ENCODE results near the gene SLC16A14. TPM values are rescaled to one million over a fixed set of nuclear protein-coding genes. Genes with fewer than 3 reads are reported as not detected.

The SLC16A14 gene
- total RNA-seq, 1 donor from 2014 or later: 2.2 TPM

GRCh38 chr2:230012267-230012884, 56.3 kb downstream of the SLC16A14 start:
- H3K4me3 ChIP-seq: no peak overlapping the region
- no peaks in the 10 kb centered on the region for H3K9me3 ChIP-seq
- H3K27ac ChIP-seq: no peak overlapping the region
- H3K4me1 ChIP-seq: peaks cover 8% of the 10 kb centered on the region
- no peaks in the 10 kb centered on the region for H3K36me3 ChIP-seq
- H3K27me3 ChIP-seq (ENCODE audit: low read depth): no peaks in the 10 kb centered on the region
- intact Hi-C loops (cut with DNase I): no loop called here
- DNase-seq: no peak
- TF ChIP-seq, protein P1, sequence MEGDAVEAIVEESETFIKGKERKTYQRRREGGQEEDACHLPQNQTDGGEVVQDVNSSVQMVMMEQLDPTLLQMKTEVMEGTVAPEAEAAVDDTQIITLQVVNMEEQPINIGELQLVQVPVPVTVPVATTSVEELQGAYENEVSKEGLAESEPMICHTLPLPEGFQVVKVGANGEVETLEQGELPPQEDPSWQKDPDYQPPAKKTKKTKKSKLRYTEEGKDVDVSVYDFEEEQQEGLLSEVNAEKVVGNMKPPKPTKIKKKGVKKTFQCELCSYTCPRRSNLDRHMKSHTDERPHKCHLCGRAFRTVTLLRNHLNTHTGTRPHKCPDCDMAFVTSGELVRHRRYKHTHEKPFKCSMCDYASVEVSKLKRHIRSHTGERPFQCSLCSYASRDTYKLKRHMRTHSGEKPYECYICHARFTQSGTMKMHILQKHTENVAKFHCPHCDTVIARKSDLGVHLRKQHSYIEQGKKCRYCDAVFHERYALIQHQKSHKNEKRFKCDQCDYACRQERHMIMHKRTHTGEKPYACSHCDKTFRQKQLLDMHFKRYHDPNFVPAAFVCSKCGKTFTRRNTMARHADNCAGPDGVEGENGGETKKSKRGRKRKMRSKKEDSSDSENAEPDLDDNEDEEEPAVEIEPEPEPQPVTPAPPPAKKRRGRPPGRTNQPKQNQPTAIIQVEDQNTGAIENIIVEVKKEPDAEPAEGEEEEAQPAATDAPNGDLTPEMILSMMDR (IDR thresholded peaks at IDR 0.05): no peak
- no peak for ATAC-seq

GRCh38 chr2:230011617-230012016, 57.1 kb downstream of the SLC16A14 start:
- Histone ChIP-seq H3K36me3 (no peaks in the 10 kb centered on the region), H3K9me3 (no peaks in the 10 kb centered on the region), H3K27me3 (ENCODE audit: low read depth) (no peaks in the 10 kb centered on the region), H3K4me3 (no peak overlapping the region), H3K4me1 (peaks cover 8% of the 10 kb centered on the region), H3K27ac (no peak overlapping the region)
- DNase-seq: no peak
- TF ChIP-seq, protein P1 (IDR thresholded peaks at IDR 0.05): no peak
- ATAC-seq: no peak
- intact Hi-C loops (cut with DNase I): no loop called here

- no peak overlapping the region for H3K4me3 ChIP-seq
- peaks cover 8% of the 10 kb centered on the region for H3K4me1 ChIP-seq
- no peaks in the 10 kb centered on the region for H3K27me3 ChIP-seq (ENCODE audit: low read depth)
- intact Hi-C loops (cut with DNase I): no loop called here
- H3K9me3 ChIP-seq: no peaks in the 10 kb centered on the region
- DNase-seq (no peak), ATAC-seq (no peak)
- H3K27ac ChIP-seq: no peak overlapping the region
- H3K36me3 ChIP-seq: no peaks in the 10 kb centered on the region
- TF ChIP-seq, protein P1 (IDR thresholded peaks at IDR 0.05): no peak
Measured at GRCh38 chr2:230010501-230010900, 58.2 kb downstream of the SLC16A14 start.

- H3K9me3 ChIP-seq: no peaks in the 10 kb centered on the region
- ATAC-seq: no peak
- TF ChIP-seq, protein P1 (IDR thresholded peaks at IDR 0.05): no peak
- intact Hi-C loops (cut with DNase I): loop anchor here (10.0 kb wide), 1 partner anchor 606 kb away; no protein-coding TSS in a partner anchor
- no peaks in the 10 kb centered on the region for H3K36me3 ChIP-seq
- H3K4me3 ChIP-seq: no peak overlapping the region
- no peak overlapping the region for H3K27ac ChIP-seq
- H3K4me1 ChIP-seq: peaks cover 8% of the 10 kb centered on the region
- DNase-seq: no peak
- no peaks in the 10 kb centered on the region for H3K27me3 ChIP-seq (ENCODE audit: low read depth)
Measured at GRCh38 chr2:230008708-230009066, 60.0 kb downstream of the SLC16A14 start.

DNA sequence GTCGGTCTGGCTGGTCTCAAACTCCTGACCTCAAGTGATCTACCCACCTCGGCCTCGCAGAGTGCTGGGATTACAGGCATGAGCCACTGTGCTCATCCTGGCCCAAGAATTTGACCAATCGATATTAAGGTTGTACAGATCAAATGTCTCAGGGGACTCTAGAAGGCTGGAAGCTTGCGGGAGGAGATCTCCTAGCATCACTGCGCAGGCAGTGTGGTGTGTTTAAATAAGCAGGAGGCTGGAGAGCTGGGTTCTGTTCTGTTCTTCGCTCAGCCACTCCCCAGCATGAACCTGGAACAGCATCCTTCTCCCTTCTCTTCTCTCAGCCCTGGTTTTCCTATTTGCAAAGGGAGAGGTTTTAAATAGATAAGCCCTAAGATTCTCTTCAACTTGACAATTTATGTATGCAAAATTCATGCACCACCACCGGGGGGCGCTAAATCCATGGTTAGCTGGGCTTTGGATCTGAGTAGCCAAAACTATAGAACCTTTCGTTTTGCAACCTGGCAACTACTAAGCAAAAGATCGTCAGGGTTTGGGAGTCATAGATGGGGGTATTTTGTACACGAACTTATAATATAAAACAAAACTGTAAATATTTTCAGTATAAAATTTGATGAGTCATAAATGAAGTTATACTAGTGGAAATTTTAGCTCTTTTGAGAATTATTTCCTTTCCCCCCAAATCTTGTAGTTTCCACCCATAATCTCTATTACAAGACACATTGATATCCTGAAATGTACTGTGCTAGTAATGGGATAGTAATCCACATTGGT, 60.6 kb downstream of the SLC16A14 start:
- peak; percentile 67 to 71 for ATAC-seq
- intact Hi-C loops (cut with DNase I): loop anchor here (10.0 kb wide), 1 partner anchor 607 kb away; no protein-coding TSS in a partner anchor
- peak overlapping the region; percentile 6 for H3K4me3 ChIP-seq

More for the DNA sequence above, 60.6 kb downstream of the SLC16A14 start:
- peak; percentile 77 for DNase-seq
- Histone ChIP-seq H3K27ac (no peak overlapping the region), H3K36me3 (no peaks in the 10 kb centered on the region), H3K27me3 (ENCODE audit: low read depth) (no peaks in the 10 kb centered on the region), H3K9me3 (no peaks in the 10 kb centered on the region), H3K4me1 (peaks cover 8% of the 10 kb centered on the region)
- TF ChIP-seq, protein P1 (IDR thresholded peaks at IDR 0.05): peak; percentile 86
